ENCODE results near the gene LEF1. TPM values are rescaled to one million over a fixed set of nuclear protein-coding genes. Genes with fewer than 3 reads are reported as not detected.

The LEF1 gene
- total RNA-seq, 1 donor = 0.63 TPM

GRCh38 chr4:108036213-108036612 lies 132.5 kb downstream of the LEF1 start:
- DNase-seq (ENCODE audit: low read depth) = no peak
- no peak for TF ChIP-seq CTCF (IDR thresholded peaks at IDR 0.05; ENCODE audit: insufficient read depth, low read length)

GRCh38 chr4:108035691-108036090 lies 133.0 kb downstream of the LEF1 start:
- H3K4me3 ChIP-seq (ENCODE audit: low read depth, low read length) = no peak overlapping the region
- no peak for DNase-seq (ENCODE audit: low read depth)
- no peak for TF ChIP-seq CTCF (IDR thresholded peaks at IDR 0.05; ENCODE audit: insufficient read depth, low read length)

More at GRCh38 chr4:108036213-108036612, 132.5 kb downstream of the LEF1 start:
- no peak overlapping the region for H3K4me3 ChIP-seq (ENCODE audit: low read depth, low read length)

- no peak for DNase-seq (ENCODE audit: low read depth)
- H3K4me3 ChIP-seq (ENCODE audit: low read depth, low read length) = no peak overlapping the region
- no peak for TF ChIP-seq CTCF (IDR thresholded peaks at IDR 0.05; ENCODE audit: insufficient read depth, low read length)
These were observed 134.2 kb downstream of the LEF1 start for GRCh38 chr4:108034565-108034964.

GRCh38 chr4:108033348-108033747 lies 135.4 kb downstream of the LEF1 start:
- TF ChIP-seq CTCF (IDR thresholded peaks at IDR 0.05; ENCODE audit: insufficient read depth, low read length) = no peak
- no peak for DNase-seq (ENCODE audit: low read depth)
- no peak overlapping the region for H3K4me3 ChIP-seq (ENCODE audit: low read depth, low read length)

- no peak for DNase-seq (ENCODE audit: low read depth)
- H3K4me3 ChIP-seq (ENCODE audit: low read depth, low read length) = no peak overlapping the region
- no peak for TF ChIP-seq CTCF (IDR thresholded peaks at IDR 0.05; ENCODE audit: insufficient read depth, low read length)
These were observed 137.2 kb downstream of the LEF1 start for GRCh38 chr4:108031427-108032083.

- no peak overlapping the region for H3K4me3 ChIP-seq (ENCODE audit: low read depth, low read length)
- peak; percentile 54 for TF ChIP-seq CTCF (IDR thresholded peaks at IDR 0.05; ENCODE audit: insufficient read depth, low read length)
- peak; percentile 67 for DNase-seq (ENCODE audit: low read depth)
These were observed 138.4 kb downstream of the LEF1 start for GRCh38 chr4:108030332-108030731.

GRCh38 chr4:108029731-108030130 lies 139.0 kb downstream of the LEF1 start:
- TF ChIP-seq CTCF (IDR thresholded peaks at IDR 0.05; ENCODE audit: insufficient read depth, low read length) = no peak
- no peak overlapping the region for H3K4me3 ChIP-seq (ENCODE audit: low read depth, low read length)
- DNase-seq (ENCODE audit: low read depth) = no peak
